Measurements from ENCODE around the gene ATP5MG.

ATP5MG gene

GRCh38 chr11:118417801-118418200 is 16.4 kb downstream of the ATP5MG start:
- no peak for DNase-seq (ENCODE audit: extremely low read depth, low read depth)

GRCh38 chr11:118418766-118419165 is 17.4 kb downstream of the ATP5MG start:
- DNase-seq (ENCODE audit: extremely low read depth, low read depth), result no peak
- no peak for TF ChIP-seq CTCF (IDR thresholded peaks at IDR 0.05; ENCODE audit: low read depth, low read length)

More at GRCh38 chr11:118417801-118418200, 16.4 kb downstream of the ATP5MG start:
- TF ChIP-seq CTCF (IDR thresholded peaks at IDR 0.05; ENCODE audit: low read depth, low read length), result no peak

GRCh38 chr11:118427707-118428106 is 26.3 kb downstream of the ATP5MG start:
- no peak for DNase-seq (ENCODE audit: extremely low read depth, low read depth)
- TF ChIP-seq CTCF (IDR thresholded peaks at IDR 0.05; ENCODE audit: low read depth, low read length), result no peak

- TF ChIP-seq CTCF (IDR thresholded peaks at IDR 0.05; ENCODE audit: low read depth, low read length), result no peak
- DNase-seq (ENCODE audit: extremely low read depth, low read depth), result no peak
Observed at GRCh38 chr11:118430956-118431355, 29.6 kb downstream of the ATP5MG start.

- no peak for TF ChIP-seq CTCF (IDR thresholded peaks at IDR 0.05; ENCODE audit: low read depth, low read length)
- no peak for DNase-seq (ENCODE audit: extremely low read depth, low read depth)
Observed at GRCh38 chr11:118434123-118434552, 32.7 kb downstream of the ATP5MG start.

GRCh38 chr11:118434553-118435289 is 33.3 kb downstream of the ATP5MG start:
- TF ChIP-seq CTCF (IDR thresholded peaks at IDR 0.05; ENCODE audit: low read depth, low read length), result no peak
- DNase-seq (ENCODE audit: extremely low read depth, low read depth), result no peak

GRCh38 chr11:118435290-118435892 is 34.0 kb downstream of the ATP5MG start:
- DNase-seq (ENCODE audit: extremely low read depth, low read depth), result no peak
- no peak for TF ChIP-seq CTCF (IDR thresholded peaks at IDR 0.05; ENCODE audit: low read depth, low read length)
